GM03348 (cell line): ENCODE measurements around the gene KCNH1.
A peak's percentile ranks its signal among the peaks of the same experiment; 100 is the strongest.
"Not testable (repeated sequence)": the region's sequence is repeated elsewhere in the genome, so short reads cannot be mapped to it uniquely, and the experiment has no call there.

Source experiments
- DNase-seq: peaks from one replicate; pipeline ENCODE4 v3.0.0; 2012; ENCODE audit warnings: low spot score

The KCNH1 gene

DNA sequence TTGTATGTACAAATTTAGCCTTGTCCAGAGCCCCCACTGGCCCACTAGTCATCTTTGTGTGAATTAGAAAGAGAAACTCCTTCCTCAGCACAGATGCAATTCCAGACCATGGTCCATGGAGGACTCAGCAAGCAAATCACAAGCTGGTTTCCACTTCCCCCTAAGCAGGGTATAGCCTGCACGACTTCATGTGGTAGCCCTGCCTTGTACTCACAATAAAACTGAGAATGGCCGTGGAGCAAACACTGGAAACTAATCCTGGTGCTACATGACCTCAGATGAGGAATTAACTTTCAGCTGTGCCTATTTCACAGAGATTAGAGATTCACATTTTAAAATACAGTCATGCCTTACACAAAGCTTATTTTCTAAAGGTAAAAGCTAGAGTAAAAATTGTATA, 32.5 kb downstream of the KCNH1 start:
- DNase-seq = no peak

- peak; percentile 12 for DNase-seq
These were observed 34.6 kb downstream of the KCNH1 start for GRCh38 chr1:211099393-211099792.

DNA sequence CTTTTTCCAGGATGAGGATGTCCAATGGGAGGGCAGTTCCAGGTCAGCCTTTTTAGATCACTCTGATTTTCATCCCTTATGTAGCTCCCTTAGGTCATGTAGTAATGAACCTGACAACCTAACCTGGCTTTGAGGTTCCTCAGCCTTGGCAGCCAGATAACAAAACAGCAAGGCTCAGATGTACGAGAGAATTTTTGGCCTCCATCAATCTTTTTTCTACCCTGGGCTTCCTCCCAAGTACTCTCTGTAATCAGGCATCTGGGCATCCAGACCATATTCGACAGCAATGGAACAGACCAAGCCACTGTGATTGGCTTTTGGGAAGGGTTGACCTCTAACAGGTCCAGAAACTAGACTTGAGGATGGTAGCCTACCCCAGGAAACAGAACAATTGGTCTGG, 38.6 kb downstream of the KCNH1 start:
- no peak for DNase-seq

- DNase-seq = no peak
These were observed 41.0 kb downstream of the KCNH1 start for GRCh38 chr1:211092955-211093354.

- DNase-seq = no peak
These were observed 42.1 kb downstream of the KCNH1 start for GRCh38 chr1:211091867-211092266.

GRCh38 chr1:211089536-211089935, 44.4 kb downstream of the KCNH1 start:
- DNase-seq = no peak

GRCh38 chr1:211088156-211088555, 45.8 kb downstream of the KCNH1 start:
- DNase-seq = no peak

DNA sequence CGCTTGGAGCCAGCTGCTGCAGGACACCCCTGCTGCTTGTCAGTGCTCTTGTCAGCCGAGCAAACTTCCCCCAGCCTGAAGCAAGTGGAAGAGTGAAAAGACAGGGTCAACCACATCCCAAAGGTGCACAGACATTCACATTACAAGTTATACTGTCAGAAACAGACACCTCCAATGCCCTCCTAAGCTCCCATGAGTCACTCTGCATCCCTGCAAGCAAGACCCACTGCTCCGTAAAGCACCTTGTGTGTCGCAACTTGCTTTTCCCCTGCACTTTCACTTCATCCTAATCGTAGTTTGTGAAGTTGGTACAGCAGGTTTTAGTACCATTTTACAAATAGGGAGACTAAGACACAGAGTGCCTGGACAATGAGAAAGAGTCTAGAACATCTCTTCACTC, 51.1 kb downstream of the KCNH1 start:
- no peak for DNase-seq

DNA sequence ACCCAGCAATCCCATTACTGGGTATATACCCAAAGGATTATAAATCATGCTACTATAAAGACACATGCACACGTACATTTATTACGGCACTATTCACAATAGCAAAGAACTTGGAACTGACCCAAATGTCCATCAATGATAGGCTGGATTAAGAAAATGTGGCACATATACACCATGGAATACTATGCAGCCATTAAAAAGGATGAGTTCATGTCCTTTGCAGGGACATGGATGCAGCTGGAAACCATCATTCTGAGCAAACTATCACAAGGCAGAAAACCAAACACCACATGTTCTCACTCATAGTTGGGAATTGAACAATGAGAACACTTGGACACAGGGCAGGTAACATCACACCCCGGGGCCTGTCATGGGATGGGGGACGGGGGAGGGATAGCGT, 52.5 kb downstream of the KCNH1 start:
- not testable (repeated sequence) for DNase-seq

DNA sequence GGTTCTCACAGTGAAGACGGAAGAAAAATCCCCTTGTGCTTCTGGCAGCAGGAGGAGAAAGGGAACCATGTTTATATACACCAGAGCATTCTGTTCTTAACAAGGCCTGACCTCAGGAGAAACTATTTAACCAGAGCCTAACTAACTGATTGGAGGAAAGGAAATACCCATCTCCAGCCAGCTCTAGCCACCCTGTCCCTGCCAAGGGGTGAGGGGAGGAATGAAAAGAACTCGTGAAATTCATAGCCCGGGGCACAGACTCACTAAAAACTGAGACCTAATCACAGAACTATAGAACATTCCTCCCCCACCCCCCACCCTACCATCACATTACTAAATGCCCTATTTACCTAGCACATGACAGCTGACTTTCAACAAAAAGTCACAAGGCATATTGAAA, 65.0 kb downstream of the KCNH1 start:
- DNase-seq = no peak

DNA sequence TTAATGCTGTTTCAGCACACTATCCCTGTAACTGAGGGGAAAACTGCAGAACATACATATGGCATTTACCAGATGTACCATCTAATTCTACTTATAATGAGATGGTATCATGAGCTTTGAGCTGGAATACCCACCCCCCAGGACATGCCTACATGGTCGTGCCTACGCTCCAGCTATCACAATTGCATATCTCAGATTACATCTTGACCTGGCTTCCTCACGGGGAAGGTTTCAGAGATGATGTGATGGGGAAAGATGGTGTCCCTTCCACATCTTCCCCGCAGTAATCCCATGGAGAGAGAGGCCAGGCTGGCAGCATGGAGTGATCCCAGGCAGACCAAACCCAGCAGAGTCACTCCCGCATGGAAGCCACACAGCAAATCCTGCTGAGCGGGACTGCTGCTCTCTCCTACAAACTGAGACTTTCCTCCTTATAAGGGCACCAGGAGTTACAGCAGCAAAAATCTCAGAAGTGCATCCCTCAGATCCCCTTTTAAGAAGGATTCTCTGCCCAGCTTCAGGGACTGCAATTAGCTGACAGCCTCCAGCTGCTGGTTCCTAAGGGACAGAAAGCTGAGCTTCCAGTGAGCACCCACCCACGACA, 67.1 kb downstream of the KCNH1 start:
- no peak for DNase-seq

GRCh38 chr1:211041838-211042237, 92.1 kb downstream of the KCNH1 start:
- not testable (repeated sequence) for DNase-seq

- DNase-seq = peak; percentile 82
These were observed 96.9 kb downstream of the KCNH1 start for GRCh38 chr1:211037095-211037494.

DNA sequence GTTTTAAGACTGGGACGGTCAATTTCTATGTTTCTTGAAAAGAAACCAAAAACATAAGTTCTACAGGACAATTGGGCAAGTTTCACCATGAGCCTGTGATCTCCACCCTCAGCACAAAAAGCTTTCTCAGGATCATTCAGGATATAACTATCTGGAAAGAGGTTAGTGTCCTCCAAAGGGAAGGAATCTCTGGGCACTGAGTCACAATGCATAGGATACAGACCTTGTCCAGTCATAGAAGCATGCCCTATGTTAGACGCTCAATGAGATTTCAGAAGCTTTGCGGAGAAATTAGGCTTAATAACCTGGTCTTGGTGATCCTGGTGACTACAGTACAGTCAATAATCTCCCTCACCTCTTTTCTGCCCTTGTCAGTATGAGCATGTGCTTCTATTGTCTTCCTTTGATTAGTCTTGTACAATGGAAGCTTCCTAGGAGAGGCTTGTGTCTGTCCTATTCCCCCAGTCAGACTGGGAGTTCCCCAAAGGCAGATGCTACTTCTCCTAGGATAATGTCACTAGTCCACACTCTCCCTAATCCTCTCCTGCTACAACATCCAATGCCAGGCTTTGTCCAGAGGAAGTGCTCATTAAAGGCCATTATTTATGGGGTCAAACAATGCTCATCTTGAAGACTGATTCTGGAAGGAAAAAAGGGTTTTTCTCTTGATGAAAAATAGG, 97.4 kb downstream of the KCNH1 start:
- DNase-seq = no peak

DNA sequence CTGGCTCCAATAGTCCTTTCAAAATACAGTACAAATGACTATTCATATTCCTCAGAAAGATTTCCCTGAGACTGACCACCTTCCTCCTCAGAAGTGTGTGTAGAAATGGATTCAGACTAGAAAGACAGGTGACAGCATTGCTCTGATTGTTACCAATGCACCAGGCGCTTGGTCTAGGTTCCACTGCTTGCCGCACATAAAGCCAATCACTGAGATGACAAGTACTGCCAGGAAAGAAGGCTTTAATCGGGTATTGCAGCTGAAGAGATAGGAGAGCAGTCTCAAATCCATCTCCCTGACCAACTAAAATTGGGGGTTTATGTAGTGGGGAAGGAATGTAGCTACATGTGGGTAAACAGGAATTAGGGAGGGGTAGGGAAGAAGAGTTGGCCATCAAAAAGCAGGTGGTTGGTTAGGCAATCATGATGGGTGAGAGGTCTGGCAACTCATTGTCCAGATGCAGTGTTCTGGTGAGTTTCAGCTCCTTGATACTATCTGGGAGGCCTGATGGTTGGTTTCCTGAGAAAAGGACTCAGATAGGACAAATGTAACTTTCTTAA, 98.0 kb downstream of the KCNH1 start:
- DNase-seq = no peak

GRCh38 chr1:211033921-211034525, 99.9 kb downstream of the KCNH1 start:
- no peak for DNase-seq

- no peak for DNase-seq
These were observed 109.0 kb downstream of the KCNH1 start for GRCh38 chr1:211024901-211025300.

GRCh38 chr1:211019266-211019665, 114.7 kb downstream of the KCNH1 start:
- no peak for DNase-seq

DNA sequence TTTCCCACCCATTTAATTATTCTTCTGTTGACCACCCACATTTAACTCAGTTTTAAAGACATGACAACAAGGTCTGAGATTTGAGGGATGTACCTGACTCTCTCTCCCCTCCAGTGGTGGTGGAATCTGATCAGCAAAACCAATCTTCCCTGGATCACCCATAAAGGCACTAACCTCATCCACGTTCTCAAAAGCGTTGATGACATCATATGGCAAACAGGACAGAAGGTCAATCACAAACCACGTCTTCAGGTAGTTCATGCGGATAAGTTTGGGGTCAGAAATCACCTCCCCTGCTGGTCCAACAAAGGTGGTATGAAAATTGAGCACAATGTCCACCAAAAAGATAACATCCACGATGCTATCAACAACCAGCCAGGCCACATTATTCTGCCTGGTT, 115.3 kb downstream of the KCNH1 start:
- DNase-seq = no peak

- DNase-seq = no peak
These were observed 116.8 kb downstream of the KCNH1 start for GRCh38 chr1:211017075-211017718.

DNA sequence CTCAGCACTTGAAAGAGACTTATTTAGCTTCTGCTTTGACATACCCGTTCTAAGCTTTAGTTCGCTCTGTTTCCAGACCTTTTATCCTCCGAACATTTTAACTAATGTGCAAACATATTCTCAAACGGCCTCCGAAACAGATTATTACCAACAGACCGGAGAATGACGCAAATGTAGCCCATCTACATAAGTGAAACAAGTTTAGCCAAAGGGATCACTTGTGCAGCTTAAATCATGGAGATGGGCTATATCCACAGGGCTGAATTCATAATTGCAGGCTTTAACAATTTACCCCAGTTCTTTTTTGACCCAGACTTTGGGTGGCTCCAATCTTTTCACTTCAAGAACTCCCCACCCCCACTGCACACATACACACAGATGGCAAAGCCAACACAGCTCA, 119.7 kb downstream of the KCNH1 start:
- DNase-seq = no peak

DNA sequence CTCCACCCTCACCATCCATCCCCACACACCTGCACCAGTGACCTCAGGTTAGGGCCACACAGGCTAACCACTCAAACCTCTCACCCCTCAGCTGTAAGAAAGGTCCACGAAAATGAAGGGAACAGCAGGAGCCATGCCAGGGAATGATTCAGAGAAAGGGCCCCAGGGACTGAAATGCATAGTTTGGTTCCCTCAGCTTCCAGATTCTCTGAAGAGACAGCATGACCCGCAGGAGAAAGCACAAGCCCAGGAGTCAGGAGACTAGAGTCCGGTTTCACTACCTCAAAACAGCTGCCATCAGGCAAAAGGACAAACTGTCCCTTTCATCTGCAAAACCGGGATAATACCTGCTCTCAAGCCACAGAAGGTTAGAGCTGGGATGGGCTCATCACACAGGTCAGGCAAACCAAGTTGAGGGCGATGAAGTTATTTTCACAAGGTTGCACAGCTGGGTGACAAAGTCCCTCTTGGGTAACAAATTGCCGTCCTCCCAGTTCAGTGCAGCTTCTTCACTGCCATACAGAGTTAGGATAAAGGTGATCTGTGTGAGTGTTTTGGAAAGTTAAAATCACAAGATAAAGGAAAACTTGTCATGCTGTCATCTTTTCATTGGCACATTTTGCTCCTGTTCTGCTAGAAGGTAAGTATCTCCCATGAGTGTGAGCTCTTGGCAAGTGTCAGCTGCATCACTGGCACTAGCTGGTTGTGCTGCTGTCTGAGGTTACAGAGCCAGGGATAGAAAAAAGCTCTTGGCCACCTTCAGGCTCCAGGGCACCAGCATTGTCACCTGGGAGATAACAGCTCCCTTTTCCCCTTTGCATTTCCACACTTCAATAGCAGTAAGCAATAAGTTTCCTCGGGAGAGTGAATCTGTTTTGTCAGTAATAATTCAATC, 120.4 kb downstream of the KCNH1 start:
- DNase-seq = peak; percentile 42
